GM19043 (cell line): ENCODE results near the gene CRYGN.

Experiments
- ATAC-seq: cut with Tn5 transposase; IDR thresholded peaks from one replicate; pipeline ENCODE4 v1.9.1; 2021; ENCODE audit warnings: low read depth; ENCODE audit not compliant: unreplicated experiment

The CRYGN gene

DNA sequence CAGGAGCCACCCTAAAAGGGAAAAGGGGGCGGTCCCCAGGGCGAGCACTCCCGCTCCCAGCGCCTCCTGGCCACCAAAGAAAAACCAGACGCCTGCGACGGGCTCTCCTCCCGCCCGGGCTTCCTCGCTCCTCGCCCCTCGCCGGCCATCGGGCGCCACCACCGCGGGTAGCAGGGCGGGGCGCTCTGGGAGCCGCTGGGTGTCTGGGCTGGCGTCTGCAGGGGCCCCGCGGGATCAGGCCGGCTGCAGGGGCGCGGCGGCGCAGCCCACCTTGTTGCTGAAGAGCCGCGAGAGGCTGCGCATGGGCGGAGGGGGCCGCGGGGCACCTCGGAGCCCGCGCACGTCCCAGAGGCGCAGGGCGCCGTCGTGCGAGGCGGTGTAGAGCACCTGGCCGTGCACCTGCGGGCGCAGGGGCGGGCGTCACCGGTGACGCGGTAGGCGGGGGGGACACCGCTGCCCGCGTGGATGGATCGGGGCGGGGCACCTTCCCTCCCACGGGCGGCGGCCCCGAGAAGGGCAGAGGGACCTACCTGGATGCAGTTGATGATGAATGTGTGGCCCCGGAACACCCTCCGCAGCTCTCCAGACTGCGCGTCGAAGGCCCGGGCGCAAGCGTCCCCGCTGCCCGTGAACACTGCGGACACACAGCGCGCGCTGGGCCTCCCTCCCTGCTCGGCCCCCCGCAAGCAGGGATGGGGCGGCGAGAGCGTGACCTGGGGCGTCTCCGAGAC, 58.4 kb downstream of the CRYGN start:
- ATAC-seq = no peak

DNA sequence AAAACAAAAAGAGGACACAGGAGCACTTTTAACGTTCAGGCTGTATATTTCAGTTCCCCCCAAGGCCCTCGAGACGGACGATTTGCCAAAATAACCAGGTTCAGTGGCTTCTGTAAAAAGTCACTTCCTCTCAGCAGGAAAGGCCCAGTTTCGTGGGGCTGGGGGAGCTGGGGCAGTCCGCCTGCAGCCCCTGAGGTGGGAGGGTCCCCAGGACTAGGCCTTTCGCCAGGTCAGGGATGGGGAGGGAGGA, 58.9 kb downstream of the CRYGN start:
- ATAC-seq = no peak

DNA sequence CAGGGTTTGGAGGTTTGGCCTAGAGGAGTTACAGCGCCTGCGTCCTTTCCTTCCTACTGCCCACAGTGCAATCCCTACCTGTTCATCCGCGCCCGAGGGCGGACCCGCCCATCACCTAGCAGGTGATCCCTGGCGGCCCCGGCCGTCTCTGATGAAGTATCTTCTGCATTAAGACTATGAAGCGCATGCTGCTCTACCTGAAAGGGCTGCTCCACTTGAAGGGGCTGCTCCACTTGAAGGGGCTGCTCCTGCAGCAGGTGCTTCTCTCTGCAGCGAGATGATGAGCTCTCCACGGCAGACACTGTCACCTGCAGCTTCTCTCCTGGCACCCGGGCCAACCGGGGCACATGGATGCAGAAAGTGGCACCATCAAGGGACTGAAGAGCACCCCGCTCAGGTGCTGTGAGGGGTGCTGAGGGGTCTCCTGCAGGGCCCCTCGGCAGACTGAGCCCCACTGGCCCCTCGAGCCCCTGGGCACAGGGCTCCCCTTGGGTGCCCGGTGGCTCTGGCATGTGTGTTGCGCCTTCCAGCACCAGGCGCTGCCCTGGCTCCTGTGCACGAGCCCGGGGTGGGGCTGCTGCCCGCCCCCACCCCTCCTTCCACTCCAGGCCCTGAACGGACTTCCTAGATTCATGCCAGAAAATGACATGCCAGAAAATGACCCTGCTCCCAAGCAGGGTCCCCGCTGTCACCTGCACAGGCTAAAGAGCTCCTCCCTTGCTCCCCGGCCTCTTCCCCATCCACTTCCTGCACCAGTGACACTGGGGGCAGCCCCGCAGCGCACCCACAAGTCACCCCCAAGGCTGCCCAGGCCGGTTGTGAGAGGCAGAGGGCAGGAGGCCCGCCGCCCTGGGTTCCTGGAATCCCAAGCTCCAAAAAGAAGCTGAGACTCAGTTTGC, 59.5 kb downstream of the CRYGN start:
- no peak for ATAC-seq

DNA sequence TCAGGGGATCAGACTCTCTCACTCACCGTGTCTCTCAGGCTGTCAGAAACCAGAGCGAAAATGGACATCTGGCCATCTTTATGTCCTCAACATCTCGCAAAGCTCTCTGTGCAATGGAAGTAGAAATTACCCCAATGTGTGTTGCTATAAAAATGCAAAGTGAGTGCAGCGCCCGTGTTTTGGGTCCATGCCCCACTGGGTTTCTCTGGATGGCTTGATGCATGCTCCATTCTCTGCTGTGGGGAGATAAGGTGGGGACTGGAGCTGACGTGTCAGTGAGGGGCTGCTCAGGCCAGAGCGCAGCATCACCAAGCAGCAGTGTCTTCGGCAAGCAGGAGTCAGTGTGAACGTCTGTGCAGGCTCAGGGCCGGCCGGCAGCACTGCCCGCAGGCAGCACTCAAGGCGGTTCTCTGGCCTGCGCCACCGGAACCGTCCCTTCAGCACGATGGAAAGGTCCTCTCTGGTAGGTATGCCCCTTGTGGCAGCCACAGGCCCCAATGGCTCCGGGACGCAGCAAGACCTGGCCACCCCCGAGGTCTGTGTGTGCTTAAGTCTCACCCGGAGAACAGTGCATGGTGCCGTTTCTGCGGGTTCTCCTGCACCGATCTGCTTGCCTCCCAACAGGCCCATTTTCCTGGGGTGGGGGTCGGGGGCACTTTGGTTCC, 60.3 kb downstream of the CRYGN start:
- no peak for ATAC-seq

DNA sequence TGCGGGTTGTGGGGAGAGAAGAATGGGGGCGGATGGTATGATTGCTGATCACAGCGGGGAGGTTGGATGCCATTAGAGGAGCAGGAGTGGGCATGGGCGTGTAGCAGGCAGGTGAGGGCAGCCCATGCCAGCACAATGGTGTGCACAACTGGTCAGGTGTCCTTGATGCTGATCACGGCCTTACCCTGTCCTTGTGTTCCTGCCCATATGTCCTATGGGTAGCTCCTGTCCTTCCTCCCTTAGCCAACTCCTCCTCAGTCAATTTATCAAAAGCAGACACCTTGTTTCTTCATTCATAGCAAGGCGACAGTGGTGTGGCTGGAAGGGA, 60.8 kb downstream of the CRYGN start:
- no peak for ATAC-seq
